HG03159 (cell line): Measurements from ENCODE around the gene MANEAL.
"Not testable (repeated sequence)": the region's sequence is repeated elsewhere in the genome, so short reads cannot be mapped to it uniquely, and the experiment has no call there.

Experiments used
- ATAC-seq: cut with Tn5 transposase; IDR thresholded peaks from one replicate; pipeline ENCODE4 v1.9.1; 2021; ENCODE audit warnings: mild to moderate bottlenecking, moderate library complexity; ENCODE audit not compliant: unreplicated experiment

Gene MANEAL, protein sequence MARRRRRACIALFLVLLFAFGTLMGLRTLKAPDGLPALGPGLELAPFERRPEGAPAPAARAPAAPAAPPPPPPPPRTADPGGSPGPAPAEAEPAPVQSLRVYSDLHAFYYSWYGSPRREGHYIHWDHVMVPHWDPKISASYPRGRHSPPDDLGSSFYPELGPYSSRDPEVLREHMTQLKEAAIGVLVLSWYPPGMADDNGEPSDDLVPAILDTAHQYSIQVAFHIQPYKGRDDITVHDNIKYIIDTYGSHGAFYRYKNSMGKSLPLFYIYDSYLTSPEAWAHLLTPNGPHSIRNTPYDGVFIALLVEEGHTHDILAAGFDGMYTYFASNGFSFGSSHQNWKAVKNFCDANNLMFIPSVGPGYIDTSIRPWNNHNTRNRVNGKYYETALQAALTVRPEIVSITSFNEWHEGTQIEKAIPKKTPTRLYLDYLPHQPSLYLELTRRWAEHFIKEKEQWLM

DNA sequence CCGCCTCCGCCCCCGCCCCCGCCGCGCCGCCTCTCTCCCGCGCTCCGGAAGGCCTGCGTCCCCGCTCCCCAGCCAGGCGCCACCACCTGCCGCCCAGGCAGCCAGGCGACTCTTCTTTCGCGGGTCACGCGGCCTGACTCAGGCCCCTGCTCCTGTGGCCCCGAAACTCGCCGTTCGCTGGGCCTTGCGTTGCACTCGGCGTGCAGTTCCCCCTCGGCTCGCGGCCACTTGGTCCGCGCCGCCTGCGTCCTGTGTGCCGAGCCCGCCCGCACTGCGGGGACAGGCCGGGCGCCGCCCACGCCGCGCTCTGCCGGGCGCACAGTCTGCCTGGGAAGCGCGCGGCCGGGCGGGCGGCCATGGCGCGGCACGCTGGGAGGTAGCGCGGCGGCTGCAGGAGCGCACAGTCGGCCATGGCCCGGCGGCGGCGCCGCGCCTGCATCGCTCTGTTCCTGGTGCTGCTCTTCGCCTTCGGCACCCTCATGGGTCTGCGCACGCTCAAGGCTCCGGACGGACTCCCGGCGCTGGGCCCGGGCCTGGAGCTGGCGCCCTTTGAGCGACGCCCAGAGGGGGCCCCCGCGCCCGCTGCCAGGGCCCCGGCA lies at the start of gene MANEAL:
Gene MANEAL, plus strand, starts transcription at position 75 of the 599 bp plus-strand sequence. Its CDS starts 336 bp downstream, at position 411.
- ATAC-seq = no peak

DNA sequence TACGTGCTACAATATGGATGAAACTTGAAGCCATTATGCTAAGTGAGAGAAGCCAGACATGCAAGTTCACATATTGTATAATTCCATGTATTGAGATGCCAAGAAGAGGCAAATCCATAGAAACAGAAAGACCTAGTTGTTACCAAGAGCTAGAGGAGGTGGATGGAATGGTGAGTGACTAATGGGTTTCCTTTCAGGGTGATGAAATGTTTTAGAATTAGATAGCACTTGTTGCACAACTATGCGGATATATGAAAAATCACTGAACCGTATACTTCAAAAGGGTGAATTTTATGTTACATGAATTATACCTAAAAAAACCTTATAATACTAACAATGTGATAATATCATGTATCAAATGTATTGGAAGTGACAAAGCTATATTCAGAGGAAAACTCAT lies 46.8 kb upstream of the MANEAL start:
- no peak for ATAC-seq

- no peak for ATAC-seq
Observed at GRCh38 chr1:37748565-37748964, 45.1 kb upstream of the MANEAL start.

DNA sequence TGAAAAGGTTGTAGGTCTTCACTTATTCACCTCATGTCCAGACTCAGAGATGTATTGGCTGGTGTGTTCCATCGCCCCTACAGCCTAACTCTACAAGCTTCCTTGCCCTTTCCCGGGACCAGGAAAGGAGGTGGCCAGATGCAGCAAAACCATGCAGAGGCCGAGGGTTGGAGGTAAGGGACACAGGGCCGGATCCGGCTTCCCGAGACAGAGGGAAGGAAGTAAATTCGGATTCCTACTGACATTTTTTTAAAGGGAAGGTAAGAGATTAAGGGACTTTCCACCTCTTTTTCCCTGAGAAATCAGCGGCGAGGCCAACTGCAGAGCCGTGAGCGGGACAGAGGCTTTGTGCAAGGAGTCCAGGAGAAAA lies 41.4 kb upstream of the MANEAL start:
- ATAC-seq = no peak

DNA sequence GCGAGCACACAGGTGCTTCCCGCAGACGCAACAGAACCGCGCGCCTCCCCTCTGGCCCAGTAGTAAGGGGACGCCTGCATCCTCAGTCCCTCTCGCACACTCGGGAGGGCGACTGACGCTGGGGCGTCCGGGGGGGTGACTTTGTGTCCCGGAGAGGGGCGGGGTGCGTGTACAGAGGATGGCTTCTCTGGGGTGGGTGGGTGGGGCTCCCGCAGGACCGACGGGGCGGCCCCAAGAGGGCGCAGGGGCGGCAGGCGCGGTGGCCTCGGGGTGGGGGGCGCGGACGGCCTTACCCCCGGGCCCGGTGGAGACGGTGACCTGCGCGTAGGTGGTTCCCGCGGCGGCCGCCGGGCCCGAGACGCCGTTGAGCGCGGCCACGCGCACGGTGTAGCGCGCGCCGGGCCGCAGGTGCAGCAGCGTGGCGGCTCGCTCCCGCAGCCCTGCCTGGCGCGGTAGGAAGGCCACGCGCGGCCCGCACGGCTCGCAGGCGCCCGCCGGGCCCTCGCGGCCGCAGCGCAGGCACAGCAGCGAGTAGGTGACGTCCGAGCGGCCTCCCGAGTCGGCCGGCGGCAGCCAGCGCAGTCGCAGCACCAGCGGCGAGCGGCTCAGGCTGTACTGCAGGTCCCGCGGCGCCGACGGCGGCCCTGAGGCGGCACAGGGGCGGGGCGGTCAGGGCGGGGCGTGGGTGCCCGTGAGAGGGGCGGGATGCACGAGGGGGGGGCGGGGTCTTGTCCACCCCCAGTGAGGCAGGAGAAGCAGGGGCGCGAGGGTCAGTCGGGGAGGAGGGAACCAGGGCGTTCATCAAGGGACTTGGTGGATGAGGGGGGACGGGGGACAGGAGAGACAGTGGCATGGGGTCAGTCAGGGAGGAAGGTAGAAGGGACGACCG lies 40.8 kb upstream of the MANEAL start:
- no peak for ATAC-seq

GRCh38 chr1:37753473-37754321 lies 40.0 kb upstream of the MANEAL start:
- ATAC-seq = no peak

DNA sequence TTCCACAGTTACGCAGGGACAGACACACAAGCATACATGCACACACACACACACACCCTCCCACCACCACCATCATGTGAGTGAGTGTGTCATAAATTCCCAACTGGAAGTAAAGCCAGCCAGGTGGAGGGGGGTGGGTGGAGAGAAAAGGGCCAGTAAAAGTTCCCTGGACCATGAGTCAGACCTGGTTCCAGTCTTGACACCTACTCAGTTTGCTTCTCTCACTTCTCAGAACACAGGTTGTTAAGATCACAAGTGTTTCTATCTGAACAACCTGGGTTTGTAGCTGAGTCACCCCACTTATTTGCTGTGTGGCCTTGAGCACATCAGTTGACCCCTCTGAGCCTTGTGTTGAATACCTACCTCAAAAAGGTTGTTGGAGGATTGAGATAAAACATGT lies 38.4 kb upstream of the MANEAL start:
- ATAC-seq = no peak

DNA sequence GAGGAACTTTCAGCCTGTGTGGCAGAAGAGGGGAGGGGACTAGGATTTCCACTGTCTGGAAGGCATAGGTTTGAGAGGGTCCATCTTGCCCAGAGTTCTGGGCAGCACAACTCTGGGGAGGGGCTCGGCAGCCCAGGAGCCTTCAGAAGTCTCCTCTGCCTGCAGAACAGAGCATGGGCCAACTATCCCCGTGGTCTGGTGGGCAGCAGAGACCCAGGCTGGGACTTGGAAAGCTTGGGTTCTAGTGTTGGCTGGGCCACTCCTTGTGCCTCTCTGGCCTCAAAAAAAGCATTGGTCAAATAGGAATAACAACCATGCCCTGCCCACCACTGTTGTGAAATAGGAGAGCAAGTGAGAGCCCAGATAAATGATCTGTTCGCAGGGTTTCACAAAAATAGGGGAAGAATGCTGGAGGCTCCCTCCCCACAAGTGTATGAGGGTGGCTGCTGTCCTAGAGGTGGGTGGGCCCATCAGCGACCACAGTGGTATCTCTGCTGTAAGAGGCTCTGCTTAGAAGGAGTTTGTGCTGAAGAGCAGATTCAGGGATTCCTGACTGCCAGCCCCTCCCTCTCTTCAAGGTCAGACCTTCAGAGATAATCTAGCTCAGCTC lies 37.6 kb upstream of the MANEAL start:
- ATAC-seq = no peak

DNA sequence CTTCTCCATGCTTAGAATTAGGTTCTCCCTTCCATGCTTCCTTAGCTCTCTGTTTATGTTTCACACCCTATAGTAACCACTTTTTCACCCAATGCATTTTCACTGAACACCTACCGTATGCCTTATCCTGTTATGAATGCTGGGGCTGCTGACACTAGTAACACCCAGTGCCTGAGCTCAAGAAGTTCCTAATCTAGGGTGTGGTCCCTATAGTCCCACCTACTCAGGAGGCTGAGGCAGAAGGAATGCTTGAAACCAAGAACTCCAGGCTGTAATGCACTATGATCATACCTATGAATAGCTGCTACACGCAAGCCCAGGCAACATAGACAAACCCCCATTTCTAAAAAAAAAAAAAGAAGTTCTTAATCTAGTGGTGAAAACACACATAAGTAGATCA lies 34.2 kb upstream of the MANEAL start:
- ATAC-seq = no peak

DNA sequence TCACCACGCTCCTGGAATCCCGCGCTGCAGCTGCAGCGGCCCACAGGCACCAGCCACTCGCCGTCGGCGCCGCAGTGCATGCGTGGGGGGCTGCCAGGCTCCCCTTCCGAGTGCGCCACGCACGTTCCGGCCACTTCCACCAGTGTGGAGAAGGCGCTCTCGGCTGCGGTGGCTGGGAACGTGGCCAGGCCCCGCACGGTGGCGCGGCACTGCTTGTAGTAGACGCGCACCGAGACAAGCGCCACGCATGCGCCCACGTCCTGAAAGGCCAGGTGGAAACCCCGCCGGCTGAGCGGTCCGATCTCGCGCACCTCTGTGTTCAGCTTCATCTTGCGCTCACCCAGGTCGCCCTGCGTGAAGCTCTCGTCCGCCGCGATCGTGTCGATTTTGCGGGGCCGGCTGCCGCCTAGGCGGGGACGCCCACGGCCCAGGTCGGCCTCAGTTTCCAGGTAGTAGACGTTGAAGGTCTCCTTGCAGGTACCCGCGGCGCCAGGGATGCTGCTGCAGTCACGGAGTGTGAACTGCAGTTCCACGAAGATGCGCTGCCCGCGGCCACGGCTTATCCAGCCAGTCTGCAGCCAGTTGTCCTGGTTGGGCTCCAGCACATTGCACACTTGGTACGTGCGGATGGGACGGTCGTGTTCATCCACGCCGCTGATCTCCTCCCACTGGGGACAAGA lies 32.1 kb upstream of the MANEAL start:
- ATAC-seq = no peak

- ATAC-seq = no peak
Observed at GRCh38 chr1:37762516-37762915, 31.1 kb upstream of the MANEAL start.

- no peak for ATAC-seq
Observed at GRCh38 chr1:37763791-37764413, 29.7 kb upstream of the MANEAL start.

GRCh38 chr1:37764414-37764825 lies 29.2 kb upstream of the MANEAL start:
- no peak for ATAC-seq

- ATAC-seq = no peak
Observed at GRCh38 chr1:37764888-37765441, 28.7 kb upstream of the MANEAL start, which contains the start of gene EPHA10. TSS of gene EPHA10 (minus strand) at chr1:37765120. CDS start at chr1:37765066, 54 bp downstream.

GRCh38 chr1:37765916-37766664 lies 27.6 kb upstream of the MANEAL start:
- ATAC-seq = no peak

GRCh38 chr1:37767488-37767887 lies 26.2 kb upstream of the MANEAL start:
- no peak for ATAC-seq

DNA sequence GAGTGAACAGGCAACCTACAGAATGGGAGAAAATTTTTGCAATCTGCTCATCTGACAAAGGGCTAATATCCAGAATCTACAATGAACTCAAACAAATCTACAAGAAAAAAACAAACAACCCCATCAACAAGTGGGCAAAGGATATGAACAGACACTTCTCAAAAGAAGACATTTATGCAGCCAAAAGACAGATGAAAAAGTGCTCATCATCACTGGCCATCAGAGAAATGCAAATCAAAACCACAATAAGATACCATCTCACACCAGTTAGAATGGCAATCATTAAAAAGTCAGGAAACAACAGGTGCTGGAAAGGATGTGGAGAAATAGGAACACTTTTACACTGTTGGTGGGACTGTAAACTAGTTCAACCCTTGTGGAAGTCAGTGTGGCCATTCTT lies 22.2 kb upstream of the MANEAL start:
- not testable (repeated sequence) for ATAC-seq

GRCh38 chr1:37776946-37777516 lies 16.6 kb upstream of the MANEAL start:
- no peak for ATAC-seq
